C4-2B (cell line): Measurements from ENCODE around the gene ANTKMT.

Experiments used
- CTCF ChIP-seq: fragments of 450-650 bp; conservative IDR thresholded peaks from 2 replicates; pipeline ENCODE4 v1.5.1; 2017; ENCODE audit warnings: mild to moderate bottlenecking
- ZFX ChIP-seq: fragments of 450-650 bp; IDR thresholded peaks from 2 replicates; pipeline ENCODE4 v1.6.1; 2017

GRCh38 chr16:770411-770810 is 49.5 kb downstream of the ANTKMT start:
- TF ChIP-seq CTCF (no peak), ZFX (no peak)
